Skeletal muscle cell (primary cell): ENCODE measurements around the gene PPFIA1.

Experiments
- DNase-seq: peaks from one replicate; pipeline ENCODE4 v3.0.0-alpha.2; 2010; ENCODE audit warnings: low read depth
- H3K4me3 ChIP-seq: 2 replicates; pipeline ENCODE4 v1.5.1; 2011; ENCODE audit warnings: low read depth, mild to moderate bottlenecking, control low read depth, low read length, moderate library complexity

PPFIA1 gene

GRCh38 chr11:70343636-70344035, 73.1 kb downstream of the PPFIA1 start:
- no peak for DNase-seq
- no peak overlapping the region for H3K4me3 ChIP-seq

- H3K4me3 ChIP-seq = no peak overlapping the region
- DNase-seq = no peak
Observed at GRCh38 chr11:70348191-70348590, 77.7 kb downstream of the PPFIA1 start.

- no peak for DNase-seq
- no peak overlapping the region for H3K4me3 ChIP-seq
Observed at GRCh38 chr11:70348608-70349007, 78.1 kb downstream of the PPFIA1 start.

GRCh38 chr11:70351646-70352045, 81.2 kb downstream of the PPFIA1 start:
- no peak overlapping the region for H3K4me3 ChIP-seq
- DNase-seq = no peak

DNA sequence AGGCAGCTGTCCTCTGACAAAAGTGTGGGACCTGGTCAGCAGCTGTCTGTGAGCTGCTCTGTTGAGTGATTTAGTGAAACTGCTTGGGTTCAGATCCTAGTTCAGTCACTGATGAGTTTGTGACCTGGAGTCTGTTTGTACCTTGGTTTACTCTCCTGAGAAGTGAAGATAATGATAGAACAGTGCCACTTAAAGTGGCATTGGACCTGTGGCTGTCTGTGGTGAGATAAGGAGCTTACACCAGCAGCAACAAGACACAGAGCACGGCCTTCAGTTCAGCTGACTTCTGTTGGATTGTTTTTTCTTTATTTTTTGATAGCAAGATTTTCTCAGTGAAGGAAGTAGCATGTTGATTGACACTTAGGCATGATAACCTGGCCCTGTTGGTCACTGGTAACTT, 81.6 kb downstream of the PPFIA1 start:
- no peak for DNase-seq

DNA sequence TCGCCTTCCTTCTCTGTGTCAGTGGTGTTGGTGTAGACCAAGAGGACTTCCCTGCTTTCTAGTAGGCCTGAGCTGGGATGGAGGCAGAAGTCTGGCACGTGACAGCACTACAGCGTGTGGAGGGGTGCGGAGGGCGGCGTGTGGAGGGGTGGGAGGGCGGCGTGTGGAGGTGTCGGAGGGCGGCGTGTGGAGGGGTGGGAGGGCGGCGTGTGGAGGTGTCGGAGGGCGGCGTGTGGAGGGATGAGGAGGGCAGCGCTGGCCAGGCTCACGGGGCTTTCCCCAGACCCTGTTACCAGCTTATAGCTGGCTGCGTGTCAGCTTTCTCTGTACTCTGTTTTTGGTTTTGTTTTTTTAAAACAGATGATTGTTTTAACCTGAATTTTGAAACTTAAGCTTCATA, 82.1 kb downstream of the PPFIA1 start:
- H3K4me3 ChIP-seq = no peak overlapping the region
- no peak for DNase-seq

More for the DNA sequence above, 81.6 kb downstream of the PPFIA1 start:
- no peak overlapping the region for H3K4me3 ChIP-seq

- H3K4me3 ChIP-seq = no peak overlapping the region
- no peak for DNase-seq
Observed at GRCh38 chr11:70353329-70353728, 82.8 kb downstream of the PPFIA1 start.

DNA sequence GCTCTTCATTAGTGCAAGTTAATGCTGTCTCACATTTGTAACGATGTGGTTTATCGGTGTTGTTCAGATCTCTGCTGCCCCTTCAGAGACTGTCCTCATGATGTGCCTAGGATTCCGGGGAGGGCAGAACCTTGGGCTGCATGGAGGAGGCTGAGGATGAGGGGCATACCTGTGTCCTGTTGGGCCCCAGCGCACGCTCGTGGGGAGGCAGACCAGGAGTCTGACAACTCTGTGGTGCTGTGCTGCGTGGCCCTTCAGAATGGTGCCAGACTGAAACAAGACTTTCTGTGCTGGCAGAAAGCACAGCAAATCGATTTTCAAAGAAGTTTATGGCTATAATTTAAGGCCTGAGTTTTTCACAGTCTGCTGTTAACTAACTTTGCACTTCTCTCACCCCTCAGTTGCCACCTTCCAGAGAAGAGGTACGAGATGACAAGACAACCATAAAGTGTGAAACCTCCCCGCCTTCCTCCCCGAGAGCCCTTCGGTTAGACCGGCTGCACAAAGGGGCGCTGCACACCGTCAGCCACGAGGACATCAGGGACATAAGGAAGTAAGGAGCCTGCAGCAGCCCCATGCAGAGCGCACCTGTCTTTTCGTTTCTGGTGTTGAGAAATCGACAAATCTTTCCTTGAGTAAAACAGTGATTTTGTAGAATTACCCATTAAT, 83.5 kb downstream of the PPFIA1 start:
- DNase-seq = no peak
- H3K4me3 ChIP-seq = no peak overlapping the region

DNA sequence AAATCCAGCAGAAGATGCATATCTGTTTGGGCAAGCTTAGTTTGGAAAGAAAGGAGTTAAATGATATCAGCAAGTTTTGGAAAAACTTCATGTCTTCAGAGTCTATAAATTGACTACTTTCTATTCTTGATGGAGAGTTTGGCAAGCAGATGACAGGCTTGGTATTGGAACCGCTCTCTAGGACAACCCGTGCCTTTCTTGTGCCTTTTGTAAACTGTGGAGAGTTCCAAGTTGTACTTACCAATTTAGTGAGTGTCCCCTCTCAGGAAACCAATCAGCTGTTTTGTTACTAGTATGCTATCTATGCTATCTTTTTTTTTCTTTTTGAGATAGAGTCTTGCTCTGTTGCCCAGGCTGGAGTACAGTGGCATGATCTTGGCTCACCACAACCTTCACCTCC, 84.1 kb downstream of the PPFIA1 start:
- H3K4me3 ChIP-seq = no peak overlapping the region
- DNase-seq = no peak

DNA sequence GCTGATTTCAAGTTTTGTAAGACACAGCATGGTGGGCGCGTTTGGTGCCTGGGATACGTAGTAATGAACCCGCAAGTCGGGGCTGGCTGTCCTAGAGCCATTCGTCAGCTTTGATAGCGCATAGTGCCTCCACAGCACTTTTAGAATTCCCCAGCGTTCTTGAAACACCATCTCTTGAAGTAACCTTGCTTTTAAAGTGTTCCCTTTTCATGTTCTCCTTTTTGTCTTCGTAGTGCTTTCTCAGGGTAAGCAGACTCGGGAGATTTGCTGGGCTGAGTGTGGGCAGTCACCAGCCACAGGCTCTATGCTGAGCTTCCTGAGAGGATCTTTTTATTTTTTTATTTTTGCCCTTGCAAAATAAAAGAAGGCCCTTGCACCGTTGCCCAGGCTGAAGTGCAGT, 88.3 kb downstream of the PPFIA1 start:
- DNase-seq = no peak
- no peak overlapping the region for H3K4me3 ChIP-seq

- no peak overlapping the region for H3K4me3 ChIP-seq
- no peak for DNase-seq
Observed at GRCh38 chr11:70359451-70360205, 89.1 kb downstream of the PPFIA1 start.

DNA sequence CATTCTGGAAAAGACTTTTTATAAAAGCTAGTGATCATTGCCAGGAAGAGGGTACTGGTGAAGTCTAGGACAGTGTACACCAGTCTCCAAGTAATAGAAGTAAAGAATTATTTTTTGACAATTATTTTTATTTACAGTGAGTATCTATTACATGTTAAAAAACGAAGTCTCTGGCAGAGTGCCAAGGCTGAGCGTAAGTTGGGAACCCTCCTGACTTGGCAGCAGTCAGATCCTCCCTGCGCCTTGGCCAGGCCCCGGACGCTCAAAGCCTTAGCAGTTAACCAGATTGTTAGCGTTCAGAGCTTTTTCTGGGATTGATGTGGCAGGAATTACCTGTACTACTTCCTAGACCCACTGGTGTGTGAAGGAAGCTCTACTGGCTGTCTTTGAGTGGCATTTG, 89.7 kb downstream of the PPFIA1 start:
- H3K4me3 ChIP-seq = no peak overlapping the region

DNA sequence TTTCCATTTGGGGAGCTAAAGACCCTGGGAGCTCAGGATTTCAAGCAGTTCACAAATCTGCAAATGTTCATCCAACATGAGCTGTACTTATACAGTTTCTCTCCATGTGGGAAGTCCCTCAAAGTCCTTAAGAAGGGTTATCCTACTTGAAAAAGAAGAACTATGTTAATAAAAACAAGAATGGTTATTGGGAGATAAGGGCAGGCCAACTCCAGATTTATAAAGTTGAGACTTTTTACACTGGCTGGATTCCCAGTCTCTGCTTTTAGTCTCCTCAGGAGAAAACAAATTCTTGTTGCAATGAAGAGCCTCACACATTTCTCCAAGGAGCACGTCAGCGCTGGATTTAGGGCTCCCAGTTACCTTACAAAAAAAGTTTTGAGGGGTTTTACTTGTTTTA, 93.7 kb downstream of the PPFIA1 start:
- DNase-seq = no peak
- no peak overlapping the region for H3K4me3 ChIP-seq

More for the DNA sequence above, 89.7 kb downstream of the PPFIA1 start:
- no peak for DNase-seq

DNA sequence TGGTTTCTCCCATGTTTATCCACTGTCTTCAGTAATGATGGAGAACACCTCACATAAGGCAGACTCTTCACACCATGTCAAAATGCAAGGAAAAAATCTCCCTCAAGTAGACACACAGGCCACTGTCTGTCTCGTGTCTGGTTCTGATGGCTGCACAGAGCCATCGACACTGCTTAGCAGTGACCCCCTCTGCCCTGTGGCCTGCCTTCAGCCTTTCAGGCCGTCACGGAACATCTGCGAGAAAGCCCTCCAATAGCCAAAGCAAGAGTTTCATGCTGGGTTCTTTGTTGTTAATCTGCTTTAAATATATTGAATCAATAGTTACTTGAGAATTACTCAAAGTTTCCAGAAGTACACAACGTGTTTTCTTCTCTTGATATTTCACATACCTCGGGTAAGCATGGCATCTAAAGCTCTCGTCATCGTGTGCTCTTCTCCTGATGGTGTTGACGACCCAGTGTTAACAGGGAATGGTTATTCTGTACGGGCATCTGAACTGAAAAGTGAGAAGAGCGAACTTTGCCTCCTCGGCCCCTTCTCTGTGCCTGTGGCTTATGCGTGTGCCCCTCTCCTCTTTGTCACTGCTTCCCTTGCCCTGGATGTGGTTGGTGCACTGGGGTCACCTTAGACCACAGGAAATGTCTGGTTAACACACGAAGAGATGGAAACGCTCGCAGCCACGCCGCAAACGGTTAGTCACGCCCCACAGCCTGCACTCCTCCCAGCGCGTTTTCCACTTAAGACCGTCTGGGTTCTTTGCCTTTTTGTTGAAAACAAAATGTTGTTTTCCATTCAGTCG, 94.5 kb downstream of the PPFIA1 start:
- no peak for DNase-seq
- no peak overlapping the region for H3K4me3 ChIP-seq

GRCh38 chr11:70365544-70365927, 95.0 kb downstream of the PPFIA1 start:
- DNase-seq = no peak
- no peak overlapping the region for H3K4me3 ChIP-seq

GRCh38 chr11:70367071-70367470, 96.6 kb downstream of the PPFIA1 start:
- DNase-seq = no peak
- no peak overlapping the region for H3K4me3 ChIP-seq

DNA sequence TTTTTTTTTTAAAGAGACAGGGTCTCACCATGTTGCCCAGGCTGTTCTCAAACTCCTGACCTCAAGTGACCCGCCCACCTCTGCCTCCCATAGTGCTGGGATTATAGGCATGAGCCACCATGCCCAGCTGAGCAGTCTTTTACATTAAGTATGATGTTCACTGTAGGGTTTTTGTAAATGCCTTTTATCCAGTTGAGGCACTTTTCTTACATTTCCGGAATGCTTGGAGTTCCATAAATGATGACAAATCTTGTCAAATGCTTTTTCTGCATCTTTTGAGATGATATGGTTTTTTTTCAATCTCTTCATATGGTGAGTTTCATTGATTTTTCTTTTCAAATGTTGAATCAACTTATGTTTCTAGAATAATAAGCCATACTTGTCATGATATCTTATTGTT, 98.5 kb downstream of the PPFIA1 start:
- H3K4me3 ChIP-seq = no peak overlapping the region
- no peak for DNase-seq

DNA sequence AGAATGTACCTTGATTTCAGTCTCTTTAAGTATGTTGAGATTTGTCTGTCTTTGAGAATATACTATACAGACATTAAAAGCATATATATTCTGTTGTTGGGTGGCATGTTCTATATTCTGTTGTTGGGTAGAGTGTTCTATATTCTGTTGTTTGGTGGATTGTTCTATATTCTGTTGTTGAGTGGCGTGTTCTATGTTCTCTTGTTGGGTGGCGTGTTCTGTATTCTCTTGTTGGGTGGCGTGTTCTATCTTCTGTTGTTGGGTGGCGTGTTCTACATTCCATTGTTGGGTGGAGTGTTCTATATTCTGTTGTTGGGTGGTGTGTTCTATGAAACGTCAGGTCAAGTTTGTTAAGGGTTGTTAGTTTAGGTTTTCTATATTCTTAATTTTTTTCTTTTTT, 100.8 kb downstream of the PPFIA1 start:
- DNase-seq = no peak
- no peak overlapping the region for H3K4me3 ChIP-seq

GRCh38 chr11:70372076-70372475, 101.6 kb downstream of the PPFIA1 start:
- DNase-seq = no peak
- H3K4me3 ChIP-seq = no peak overlapping the region

GRCh38 chr11:70376621-70377020, 106.1 kb downstream of the PPFIA1 start:
- H3K4me3 ChIP-seq = no peak overlapping the region
- DNase-seq = no peak
